ENCODE measurements around the gene EPHB1.
"Not testable (repeated sequence)": the region's sequence is repeated elsewhere in the genome, so short reads cannot be mapped to it uniquely, and the experiment has no call there.

The EPHB1 gene

GRCh38 chr3:135215516-135215915 lies 420.5 kb downstream of the EPHB1 start:
- DNase-seq (ENCODE audit: low read depth) = no peak

- DNase-seq (ENCODE audit: low read depth) = no peak
Measured at GRCh38 chr3:135216659-135217058, 421.6 kb downstream of the EPHB1 start.

- DNase-seq (ENCODE audit: low read depth) = no peak
Measured at GRCh38 chr3:135217730-135218129, 422.7 kb downstream of the EPHB1 start.

GRCh38 chr3:135218304-135218703 lies 423.2 kb downstream of the EPHB1 start:
- DNase-seq (ENCODE audit: low read depth) = no peak

- no peak for DNase-seq (ENCODE audit: low read depth)
Measured at GRCh38 chr3:135218782-135219181, 423.7 kb downstream of the EPHB1 start.

- DNase-seq (ENCODE audit: low read depth) = no peak
Measured at GRCh38 chr3:135224815-135225362, 429.8 kb downstream of the EPHB1 start.

GRCh38 chr3:135226057-135226456 lies 431.0 kb downstream of the EPHB1 start:
- no peak for DNase-seq (ENCODE audit: low read depth)

- DNase-seq (ENCODE audit: low read depth) = no peak
Measured at GRCh38 chr3:135228201-135228600, 433.1 kb downstream of the EPHB1 start.

- no peak for DNase-seq (ENCODE audit: low read depth)
Measured at GRCh38 chr3:135229018-135229495, 434.0 kb downstream of the EPHB1 start.

- no peak for DNase-seq (ENCODE audit: low read depth)
Measured at GRCh38 chr3:135231737-135232136, 436.7 kb downstream of the EPHB1 start.

- DNase-seq (ENCODE audit: low read depth) = no peak
Measured at GRCh38 chr3:135232226-135232625, 437.2 kb downstream of the EPHB1 start.

GRCh38 chr3:135233476-135233875 lies 438.4 kb downstream of the EPHB1 start:
- not testable (repeated sequence) for DNase-seq (ENCODE audit: low read depth)

GRCh38 chr3:135235541-135235940 lies 440.5 kb downstream of the EPHB1 start:
- no peak for DNase-seq (ENCODE audit: low read depth)

- DNase-seq (ENCODE audit: low read depth) = no peak
Measured at GRCh38 chr3:135237371-135238143, 442.5 kb downstream of the EPHB1 start.

- DNase-seq (ENCODE audit: low read depth) = no peak
Measured at GRCh38 chr3:135238236-135238830, 443.3 kb downstream of the EPHB1 start.

- DNase-seq (ENCODE audit: low read depth) = no peak
Measured at GRCh38 chr3:135238871-135239614, 444.0 kb downstream of the EPHB1 start.

GRCh38 chr3:135239615-135239884 lies 444.5 kb downstream of the EPHB1 start:
- no peak for DNase-seq (ENCODE audit: low read depth)

GRCh38 chr3:135240426-135240825 lies 445.4 kb downstream of the EPHB1 start:
- DNase-seq (ENCODE audit: low read depth) = no peak

GRCh38 chr3:135242285-135242684 lies 447.2 kb downstream of the EPHB1 start:
- no peak for DNase-seq (ENCODE audit: low read depth)

- DNase-seq (ENCODE audit: low read depth) = no peak
Measured at GRCh38 chr3:135243616-135244015, 448.6 kb downstream of the EPHB1 start.

- DNase-seq (ENCODE audit: low read depth) = no peak
Measured at GRCh38 chr3:135246027-135246426, 451.0 kb downstream of the EPHB1 start.

- DNase-seq (ENCODE audit: low read depth) = no peak
Measured at GRCh38 chr3:135248213-135248612, 453.2 kb downstream of the EPHB1 start.

- no peak for DNase-seq (ENCODE audit: low read depth)
Measured at GRCh38 chr3:135249186-135249585, 454.1 kb downstream of the EPHB1 start.
